Naive thymus-derived CD4-positive, alpha-beta T cell (primary cell): Measurements from ENCODE around the gene ITGBL1. TPM values are rescaled to one million over a fixed set of nuclear protein-coding genes. Genes with fewer than 3 reads are reported as not detected.

Experiments used
- ATAC-seq: fragments of 150-1000 bp; cut with Tn5 transposase; 2 replicates; pipeline ENCODE4 v1.10.0; 2021; ENCODE audit warnings: mild to moderate bottlenecking, moderate library complexity
- CTCF ChIA-PET: fragments of 350-600 bp; sonication (Branson Sonifier 250); formaldehyde crosslinking; loops from one replicate; lab custom pipeline; 2021; ENCODE audit warnings: antibody characterized with exemption; lab: Charles Lee
- POLR2A ChIA-PET: fragments of 350-600 bp; sonication (Branson Sonifier 250); formaldehyde crosslinking; loops from one replicate; lab custom pipeline; 2021; ENCODE audit warnings: antibody characterized with exemption, inconsistent platforms; lab: Charles Lee
- DNase-seq, 9 donors: peaks; one replicate each; pipeline versions ENCODE4 v3.0.0 to v3.0.0-alpha.2; 2020 to 2022; ENCODE audit warnings: mixed read lengths in 1 of 9
- H3K27ac ChIP-seq: one replicate; pipeline ENCODE4 v1.7.0; 2013; ENCODE audit warnings: mild to moderate bottlenecking, low read depth, low read length, moderate library complexity
- H3K27me3 ChIP-seq, 2 donors: one replicate each; pipeline ENCODE4 v1.7.0; 2013; ENCODE audit warnings: low read length in 2 of 2, mild to moderate bottlenecking in 2 of 2, moderate library complexity in 2 of 2; ENCODE audit not compliant: control insufficient read depth in 2 of 2, insufficient read depth in 2 of 2
- H3K36me3 ChIP-seq, 3 experiments: 1 replicate in 2 of 3; 2 replicates in 1 of 3; pipeline ENCODE4 v1.7.0; 2013; ENCODE audit warnings: low read length in 3 of 3, mild to moderate bottlenecking in 3 of 3, moderate library complexity in 1 of 3; ENCODE audit not compliant: insufficient read depth in 3 of 3, control insufficient read depth in 2 of 3
- H3K4me1 ChIP-seq, 2 donors: one replicate each; pipeline ENCODE4 v1.7.0; 2013; ENCODE audit warnings: low read length in 2 of 2, mild to moderate bottlenecking in 2 of 2, moderate library complexity in 1 of 2; ENCODE audit not compliant: control insufficient read depth in 2 of 2, insufficient read depth in 2 of 2
- H3K4me3 ChIP-seq: 2 replicates; pipeline ENCODE4 v1.7.0; 2013; ENCODE audit warnings: mild to moderate bottlenecking, low read length
- H3K9me3 ChIP-seq, 3 experiments: 1 replicate in 2 of 3; 2 replicates in 1 of 3; pipeline ENCODE4 v1.7.0; 2013; ENCODE audit warnings: low read length in 3 of 3; ENCODE audit not compliant: control insufficient read depth in 2 of 3
- H3K27ac Mint-ChIP-seq, 9 donors: one replicate each; pipeline ENCODE4 v1.8.0; 2020 to 2022; ENCODE audit warnings: mixed read lengths in 9 of 9, mild to moderate bottlenecking in 8 of 9, moderate library complexity in 5 of 9, inconsistent platforms in 2 of 9
- H3K27me3 Mint-ChIP-seq, 5 donors: one replicate each; pipeline ENCODE4 v1.8.0; 2021 to 2022; ENCODE audit warnings: mixed read lengths in 5 of 5, mild to moderate bottlenecking in 1 of 5
- H3K36me3 Mint-ChIP-seq, 5 donors: one replicate each; pipeline ENCODE4 v1.8.0; 2020 to 2022; ENCODE audit warnings: mixed read lengths in 5 of 5, mild to moderate bottlenecking in 3 of 5, inconsistent platforms in 1 of 5
- H3K4me1 Mint-ChIP-seq, 7 donors: one replicate each; pipeline ENCODE4 v1.8.0; 2020 to 2022; ENCODE audit warnings: mixed read lengths in 7 of 7, mild to moderate bottlenecking in 3 of 7, inconsistent platforms in 1 of 7
- H3K4me3 Mint-ChIP-seq, 10 donors: one replicate each; pipeline ENCODE4 v1.8.0; 2020 to 2022; ENCODE audit warnings: mild to moderate bottlenecking in 10 of 10, mixed read lengths in 10 of 10, moderate library complexity in 6 of 10, inconsistent platforms in 2 of 10
- H3K9me3 Mint-ChIP-seq, 11 donors: one replicate each; pipeline ENCODE4 v1.8.0; 2020 to 2022; ENCODE audit warnings: mixed read lengths in 11 of 11, mild to moderate bottlenecking in 4 of 11, inconsistent platforms in 1 of 11, moderate library complexity in 1 of 11
- intact Hi-C, 2 donors: fragments of 100-400 bp; cut with micrococcal nuclease; formaldehyde crosslinking; loops; one replicate each; pipeline ENCODE4 v1.15.1; 2023
- polyA plus RNA-seq, 2 donors: library from polyadenylated mRNA; unstranded; fragments of 300-500 nt; fragmentation: Illumina TruSeq; gene quantifications; one replicate each; pipeline ENCODE4 v1.2.3, GENCODE V29; 2021
- total RNA-seq, 6 experiments: library from RNA in 5 of 6; stranded (reverse) in 5 of 6; gene quantifications; 1 replicate in 5 of 6; 2 replicates in 1 of 6; pipeline ENCODE4 v1.2.3 and lab custom pipeline; 2021 to 2026

Gene ITGBL1
- total and polyA plus RNA-seq, 7 experiments from 2014 or later = not detected

DNA sequence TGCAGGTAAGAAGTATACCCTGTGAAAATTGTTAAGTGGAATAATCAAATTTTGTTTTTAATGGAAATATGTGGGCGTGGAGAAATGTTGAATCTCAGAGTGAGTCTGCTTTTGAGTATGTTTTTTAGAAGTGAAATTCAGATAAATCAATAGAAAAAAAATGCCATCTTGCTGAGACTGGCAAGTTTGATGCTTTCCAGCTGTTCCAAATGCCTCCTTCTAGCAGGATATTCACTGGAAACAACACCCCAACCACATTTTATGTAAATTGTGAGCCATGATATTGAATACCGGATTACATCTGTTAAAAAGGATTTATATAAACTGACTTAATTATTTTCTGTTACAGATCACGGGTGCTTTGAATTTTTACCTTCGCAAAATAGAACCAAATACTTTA, 115.4 kb downstream of the ITGBL1 start:
- H3K4me3 Mint-ChIP-seq = no peak overlapping the region
- CTCF ChIA-PET = no interaction called here
- H3K4me3 ChIP-seq = no peak overlapping the region
- H3K4me1 ChIP-seq = no peaks in the 10 kb centered on the region
- H3K36me3 Mint-ChIP-seq = no peaks in the 10 kb centered on the region
- H3K27me3 ChIP-seq = no peaks in the 10 kb centered on the region
- no peaks in the 10 kb centered on the region for H3K9me3 Mint-ChIP-seq
- H3K27ac Mint-ChIP-seq = no peak overlapping the region
- POLR2A ChIA-PET = no interaction called here
- no peaks in the 10 kb centered on the region for H3K4me1 Mint-ChIP-seq
- no peaks in the 10 kb centered on the region for H3K36me3 ChIP-seq
- H3K9me3 ChIP-seq = no peaks in the 10 kb centered on the region
- H3K27me3 Mint-ChIP-seq = no peaks in the 10 kb centered on the region
- H3K27ac ChIP-seq = no peak overlapping the region
- no peak for ATAC-seq
- no peak for DNase-seq
- intact Hi-C loops = no loop called here

DNA sequence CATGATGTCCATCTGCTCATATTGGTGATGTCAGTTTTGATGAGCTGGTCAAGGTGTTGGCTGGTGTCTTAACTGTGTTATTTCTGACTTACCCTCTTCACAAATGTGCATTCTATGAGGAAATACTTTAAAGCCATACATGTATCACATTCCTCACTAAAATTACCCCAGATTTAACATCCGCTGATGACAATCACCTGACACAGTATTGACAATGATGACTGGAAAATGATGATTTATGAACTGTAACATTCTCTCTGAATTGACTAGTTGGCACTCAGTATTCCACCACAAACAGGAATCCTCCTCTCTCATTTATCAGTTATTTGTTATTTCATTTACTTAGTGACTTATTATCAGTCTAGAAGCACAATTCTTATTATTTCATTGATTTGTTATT, 117.3 kb downstream of the ITGBL1 start:
- intact Hi-C loops = no loop called here

DNA sequence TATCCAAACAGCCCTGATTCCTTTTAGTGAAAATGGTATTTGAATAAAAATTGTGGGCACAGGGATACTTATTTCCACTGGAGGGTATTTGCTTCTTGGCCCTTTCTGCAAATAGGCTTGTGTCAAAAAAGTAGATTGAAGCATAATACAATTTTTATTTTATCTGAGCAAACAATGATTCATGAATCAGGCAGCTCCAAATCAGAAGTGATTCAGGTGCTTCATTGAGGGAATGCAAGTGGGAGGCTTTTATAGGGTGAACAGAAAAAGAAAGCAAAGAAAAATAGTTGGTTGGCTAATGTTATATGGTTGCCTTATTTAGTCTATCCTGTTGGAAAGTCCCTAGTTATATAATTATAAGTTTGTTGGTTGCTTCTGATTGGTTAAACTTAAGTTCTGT, 117.9 kb downstream of the ITGBL1 start:
- intact Hi-C loops = no loop called here
- Mint-ChIP-seq H3K4me1 (peaks cover 0 to 1% (median 0%) of the 10 kb centered on the region in 7 donors), H3K36me3 (no peaks in the 10 kb centered on the region), H3K4me3 (no peak overlapping the region), H3K27me3 (no peaks in the 10 kb centered on the region), H3K27ac (no peak overlapping the region), H3K9me3 (no peaks in the 10 kb centered on the region)
- Histone ChIP-seq H3K27me3 (no peaks in the 10 kb centered on the region), H3K9me3 (no peaks in the 10 kb centered on the region), H3K4me3 (no peak overlapping the region), H3K27ac (no peak overlapping the region), H3K4me1 (no peaks in the 10 kb centered on the region), H3K36me3 (no peaks in the 10 kb centered on the region)
- no peak for ATAC-seq
- CTCF ChIA-PET = no interaction called here
- POLR2A ChIA-PET = no interaction called here
- no peak for DNase-seq

More for the DNA sequence above, 117.3 kb downstream of the ITGBL1 start:
- ATAC-seq = no peak
- no peaks in the 10 kb centered on the region for H3K36me3 Mint-ChIP-seq
- no peaks in the 10 kb centered on the region for H3K9me3 Mint-ChIP-seq
- Histone ChIP-seq H3K27me3 (no peaks in the 10 kb centered on the region), H3K9me3 (no peaks in the 10 kb centered on the region), H3K4me1 (no peaks in the 10 kb centered on the region), H3K4me3 (no peak overlapping the region), H3K27ac (no peak overlapping the region), H3K36me3 (no peaks in the 10 kb centered on the region)
- CTCF ChIA-PET = no interaction called here
- no peak overlapping the region for H3K4me3 Mint-ChIP-seq
- peaks cover 0 to 1% (median 0%) of the 10 kb centered on the region in 7 donors for H3K4me1 Mint-ChIP-seq
- DNase-seq = no peak
- H3K27me3 Mint-ChIP-seq = no peaks in the 10 kb centered on the region
- no peak overlapping the region for H3K27ac Mint-ChIP-seq
- POLR2A ChIA-PET = no interaction called here

DNA sequence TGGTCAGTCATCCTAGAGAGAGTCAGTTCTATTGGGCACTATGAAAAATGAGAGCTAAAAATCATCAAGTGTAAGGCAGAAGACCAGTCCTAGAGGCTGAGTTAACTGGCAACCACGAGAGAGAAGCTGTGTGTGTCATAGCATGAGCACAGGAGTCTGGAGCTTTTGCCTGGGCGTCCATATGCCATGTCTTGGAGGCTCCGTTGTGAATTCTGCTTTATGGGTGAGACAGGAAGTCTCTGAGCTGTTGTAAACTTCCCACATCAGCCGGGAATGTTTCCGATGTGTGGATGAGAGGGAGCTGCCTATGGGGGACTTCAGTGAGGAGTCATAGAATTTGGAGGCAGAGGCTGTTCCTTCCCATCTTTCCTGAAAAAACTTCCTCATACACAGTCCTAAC, 120.0 kb downstream of the ITGBL1 start:
- Histone ChIP-seq H3K27ac (no peak overlapping the region), H3K4me1 (no peaks in the 10 kb centered on the region), H3K9me3 (no peaks in the 10 kb centered on the region), H3K36me3 (no peaks in the 10 kb centered on the region), H3K4me3 (no peak overlapping the region), H3K27me3 (no peaks in the 10 kb centered on the region)
- no peaks in the 10 kb centered on the region for H3K27me3 Mint-ChIP-seq
- DNase-seq (no peak), ATAC-seq (no peak)
- intact Hi-C loops = no loop called here
- POLR2A ChIA-PET = interaction anchor here (1.2 kb wide), 1 partner anchor 87 kb away, joined by 3 read pairs; no protein-coding TSS in a partner anchor
- no peak overlapping the region for H3K27ac Mint-ChIP-seq
- no peaks in the 10 kb centered on the region for H3K36me3 Mint-ChIP-seq
- H3K4me3 Mint-ChIP-seq = no peak overlapping the region
- no peaks in the 10 kb centered on the region for H3K9me3 Mint-ChIP-seq
- H3K4me1 Mint-ChIP-seq = peaks cover 0 to 1% (median 0%) of the 10 kb centered on the region in 7 donors
- CTCF ChIA-PET = no interaction called here

DNA sequence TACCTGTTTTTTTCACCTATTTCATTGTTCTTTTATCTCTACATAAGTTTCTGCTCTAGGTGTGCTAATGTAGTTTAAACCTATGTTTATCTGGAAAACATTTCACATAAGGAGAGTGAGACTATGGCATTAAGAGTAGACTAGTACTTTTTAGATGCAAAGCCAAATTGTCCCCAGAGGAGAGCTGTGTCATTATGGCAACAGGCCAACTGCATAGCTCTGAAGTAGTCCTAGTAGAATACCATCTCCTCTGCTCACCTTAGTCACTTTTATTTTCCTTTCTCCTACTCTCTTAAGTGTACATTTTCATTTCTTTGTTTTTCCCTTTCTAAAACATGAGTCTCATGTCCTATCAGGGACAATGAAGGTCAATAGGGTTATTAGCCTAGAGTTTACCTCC, 123.1 kb downstream of the ITGBL1 start:
- Mint-ChIP-seq H3K4me3 (no peak overlapping the region), H3K27me3 (peaks cover 0 to 6% (median 0%) of the 10 kb centered on the region in 5 donors), H3K9me3 (no peaks in the 10 kb centered on the region), H3K4me1 (peaks cover 0 to 1% (median 0%) of the 10 kb centered on the region in 7 donors), H3K36me3 (no peaks in the 10 kb centered on the region), H3K27ac (no peak overlapping the region)
- Histone ChIP-seq H3K27me3 (no peaks in the 10 kb centered on the region), H3K27ac (no peak overlapping the region), H3K4me3 (no peak overlapping the region), H3K36me3 (no peaks in the 10 kb centered on the region), H3K4me1 (no peaks in the 10 kb centered on the region), H3K9me3 (no peaks in the 10 kb centered on the region)
- no peak for ATAC-seq
- POLR2A ChIA-PET = no interaction called here
- no peak for DNase-seq
- CTCF ChIA-PET = no interaction called here
- intact Hi-C loops = no loop called here

DNA sequence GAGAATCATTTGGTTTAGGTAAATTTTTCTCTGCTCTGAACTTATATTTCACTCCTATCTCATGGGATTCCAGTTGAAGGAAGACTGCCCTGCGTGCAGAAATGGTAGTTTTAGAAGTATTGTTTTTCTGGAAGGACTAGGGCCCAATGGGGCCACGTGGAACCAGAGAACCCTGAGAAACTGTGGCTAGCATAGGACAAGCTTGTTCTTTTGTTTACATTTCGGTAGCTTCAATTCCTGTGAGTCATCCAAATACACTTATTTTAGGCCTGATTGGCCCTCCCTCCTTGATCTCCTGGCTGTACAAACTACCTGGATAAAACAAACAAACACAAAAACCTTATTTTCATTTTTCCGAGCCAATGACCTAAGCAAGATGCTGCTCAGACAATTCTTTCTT, 124.0 kb downstream of the ITGBL1 start:
- Histone ChIP-seq H3K4me1 (no peaks in the 10 kb centered on the region), H3K9me3 (no peaks in the 10 kb centered on the region), H3K27me3 (no peaks in the 10 kb centered on the region), H3K36me3 (no peaks in the 10 kb centered on the region), H3K4me3 (no peak overlapping the region), H3K27ac (no peak overlapping the region)
- ChIA-PET CTCF (no interaction called here), POLR2A (no interaction called here)
- Mint-ChIP-seq H3K36me3 (no peaks in the 10 kb centered on the region), H3K27me3 (peaks cover 0 to 6% (median 0%) of the 10 kb centered on the region in 5 donors), H3K4me3 (no peak overlapping the region), H3K27ac (no peak overlapping the region), H3K4me1 (peaks cover 0 to 1% (median 0%) of the 10 kb centered on the region in 7 donors), H3K9me3 (no peaks in the 10 kb centered on the region)
- ATAC-seq = no peak
- intact Hi-C loops = no loop called here
- no peak for DNase-seq

DNA sequence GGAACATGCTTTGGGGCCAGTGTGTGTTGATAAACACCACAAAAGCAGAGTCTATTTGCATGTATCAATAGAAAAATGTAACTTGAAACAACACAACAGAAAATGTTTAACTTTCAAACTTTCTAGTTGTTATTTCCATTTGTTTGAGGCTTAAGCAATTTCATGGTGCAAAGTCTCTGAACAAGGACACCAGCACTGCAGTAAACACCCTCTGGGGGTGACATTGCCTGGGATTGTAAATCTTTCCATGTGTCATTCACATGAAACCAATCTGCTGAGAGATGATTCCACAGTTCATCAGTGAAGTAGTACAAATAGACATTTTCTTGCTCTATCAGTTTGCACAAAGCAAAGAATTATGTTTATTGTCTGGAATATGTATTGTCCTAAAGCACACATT, 124.5 kb downstream of the ITGBL1 start:
- H3K27ac ChIP-seq = no peak overlapping the region
- no peaks in the 10 kb centered on the region for H3K36me3 ChIP-seq
- Mint-ChIP-seq H3K4me3 (no peak overlapping the region), H3K27me3 (peaks cover 0 to 6% (median 0%) of the 10 kb centered on the region in 5 donors), H3K27ac (no peak overlapping the region), H3K9me3 (no peaks in the 10 kb centered on the region), H3K36me3 (no peaks in the 10 kb centered on the region), H3K4me1 (peaks cover 0 to 1% (median 0%) of the 10 kb centered on the region in 7 donors)
- H3K4me1 ChIP-seq = no peaks in the 10 kb centered on the region
- intact Hi-C loops = no loop called here
- no peak overlapping the region for H3K4me3 ChIP-seq
- no peaks in the 10 kb centered on the region for H3K9me3 ChIP-seq
- ChIA-PET CTCF (no interaction called here), POLR2A (no interaction called here)
- ATAC-seq = no peak
- no peak for DNase-seq
- H3K27me3 ChIP-seq = no peaks in the 10 kb centered on the region
